WTC11 (cell line): Measurements from ENCODE around the gene MOSMO. TPM values are rescaled to one million over a fixed set of nuclear protein-coding genes. Genes with fewer than 3 reads are reported as not detected.
A peak's percentile ranks its signal among the peaks of the same experiment; 100 is the strongest.
"Not testable (repeated sequence)": the region's sequence is repeated elsewhere in the genome, so short reads cannot be mapped to it uniquely, and the experiment has no call there.

ENCODE experiments used
- ATAC-seq: fragments of 200-7000 bp; cut with Tn5 transposase; 2 replicates; pipeline ENCODE4 v1.10.0; 2021; ENCODE audit warnings: mild to moderate bottlenecking, moderate library complexity
- CTCF ChIA-PET: fragments of 300-600 bp; sonication (Branson Sonifier 250); formaldehyde crosslinking; loops from one replicate; lab custom pipeline; 2021; ENCODE audit warnings: antibody characterized with exemption; lab: Charles Lee
- POLR2A ChIA-PET: fragments of 350-600 bp; sonication (Branson Sonifier 250); formaldehyde crosslinking; loops from one replicate; lab custom pipeline; 2021; ENCODE audit warnings: antibody characterized with exemption; lab: Charles Lee
- DNase-seq: peaks from one replicate; pipeline ENCODE4 v3.0.0; 2021; ENCODE audit warnings: low spot score
- H3K27ac Mint-ChIP-seq: 2 replicates; pipeline ENCODE4 v1.8.0; 2021; ENCODE audit warnings: mixed read lengths
- H3K27me3 Mint-ChIP-seq: 2 replicates; pipeline ENCODE4 v1.8.0; 2021; ENCODE audit warnings: low read depth, mild to moderate bottlenecking, moderate library complexity, mixed read lengths
- H3K36me3 Mint-ChIP-seq: 2 replicates; pipeline ENCODE4 v1.8.0; 2021; ENCODE audit warnings: mixed read lengths
- H3K4me1 Mint-ChIP-seq: 2 replicates; pipeline ENCODE4 v1.8.0; 2022; ENCODE audit warnings: mixed read lengths
- H3K4me3 Mint-ChIP-seq: 2 replicates; pipeline ENCODE4 v1.8.0; 2021; ENCODE audit warnings: mild to moderate bottlenecking, moderate library complexity, mixed read lengths
- H3K9me3 Mint-ChIP-seq: 2 replicates; pipeline ENCODE4 v1.8.0; 2021; ENCODE audit warnings: mixed read lengths
- GTF2I ChIP-seq: fragments of 250-450 bp; sonication (Bioruptor Pico); conservative IDR thresholded peaks from 2 replicates; pipeline ENCODE4 v1.4.0; 2021; ENCODE audit warnings: mild to moderate bottlenecking
- HMGA2 ChIP-seq: fragments of 250-450 bp; sonication (Bioruptor Pico); IDR thresholded peaks from 2 replicates; pipeline ENCODE4 v1.4.0; 2021; ENCODE audit warnings: mild to moderate bottlenecking, moderate library complexity
- IRF2 ChIP-seq: sonication (generic); formaldehyde crosslinking; IDR thresholded peaks from 2 replicates; pipeline ENCODE4 v1.8.0; 2022; ENCODE audit warnings: low read depth, missing genetic modification reagents, borderline replicate concordance
- PRRX2 ChIP-seq: fragments of 250-450 bp; sonication (Bioruptor Pico); IDR thresholded peaks from 2 replicates; pipeline ENCODE4 v1.8.0; 2021; ENCODE audit warnings: mild to moderate bottlenecking
- RORB ChIP-seq: fragments of 250-450 bp; sonication (Bioruptor Pico); IDR thresholded peaks from 2 replicates; pipeline ENCODE4 v1.9.0; 2021; ENCODE audit warnings: mild to moderate bottlenecking
- SOX15 ChIP-seq: fragments of 250-450 bp; sonication (Bioruptor Pico); IDR thresholded peaks from 2 replicates; pipeline ENCODE4 v1.9.0; 2021; ENCODE audit warnings: mild to moderate bottlenecking
- SP1 ChIP-seq: sonication (generic); formaldehyde crosslinking; conservative IDR thresholded peaks from 2 replicates; pipeline ENCODE4 v1.8.1; 2022; ENCODE audit warnings: missing genetic modification reagents
- ZBTB21 ChIP-seq: sonication (generic); formaldehyde crosslinking; IDR thresholded peaks from 2 replicates; pipeline ENCODE4 v1.8.1; 2023; ENCODE audit warnings: mild to moderate bottlenecking, missing genetic modification reagents, borderline replicate concordance
- ZNF138 ChIP-seq: sonication (generic); formaldehyde crosslinking; conservative IDR thresholded peaks from 2 replicates; pipeline ENCODE4 v1.8.1; 2022; ENCODE audit warnings: mild to moderate bottlenecking, moderate library complexity, missing genetic modification reagents
- ZNF232 ChIP-seq: sonication (generic); formaldehyde crosslinking; IDR thresholded peaks from 2 replicates; pipeline ENCODE4 v1.8.0; 2022; ENCODE audit warnings: mild to moderate bottlenecking, missing genetic modification reagents
- ZNF396 ChIP-seq: fragments of 250-450 bp; sonication (Bioruptor Pico); IDR thresholded peaks from 2 replicates; pipeline ENCODE4 v1.8.0; 2021; ENCODE audit warnings: mild to moderate bottlenecking, moderate library complexity, borderline replicate concordance
- ZNF416 ChIP-seq: fragments of 250-450 bp; sonication (Bioruptor Pico); IDR thresholded peaks from 2 replicates; pipeline ENCODE4 v1.9.0; 2021; ENCODE audit warnings: mild to moderate bottlenecking, inconsistent platforms
- ZNF423 ChIP-seq: fragments of 250-450 bp; sonication (Bioruptor Pico); IDR thresholded peaks from 2 replicates; pipeline ENCODE4 v2.1.2; 2022; ENCODE audit warnings: mild to moderate bottlenecking, moderate library complexity
- ZNF671 ChIP-seq: fragments of 250-450 bp; sonication (Bioruptor Pico); IDR thresholded peaks from 2 replicates; pipeline ENCODE4 v1.8.0; 2021; ENCODE audit warnings: mild to moderate bottlenecking
- total RNA-seq: library from RNA; stranded (reverse); gene quantifications from 3 replicates; pipeline ENCODE4 v1.2.3, GENCODE V29; 2021
- TF ChIP-seq, protein P1 (sequence below): fragments of 200-600 bp; IDR thresholded peaks from 2 replicates; pipeline ENCODE4 v1.8.0; 2022; ENCODE audit warnings: antibody characterized with exemption
- TF ChIP-seq, protein P2 (sequence below): fragments of 250-450 bp; sonication (Bioruptor Pico); IDR thresholded peaks from 2 replicates; pipeline ENCODE4 v1.9.0; 2021; ENCODE audit warnings: mild to moderate bottlenecking
- TF ChIP-seq, protein P3 (sequence below): sonication (generic); formaldehyde crosslinking; IDR thresholded peaks from 2 replicates; pipeline ENCODE4 v1.8.1; 2023; ENCODE audit warnings: mild to moderate bottlenecking, missing genetic modification reagents, moderate library complexity
- TF ChIP-seq, protein P4 (sequence below): sonication (generic); formaldehyde crosslinking; conservative IDR thresholded peaks from 2 replicates; pipeline ENCODE4 v1.8.1; 2023; ENCODE audit warnings: mild to moderate bottlenecking, low read depth, missing genetic modification reagents, moderate library complexity
- TF ChIP-seq, protein P5 (sequence below): sonication (generic); formaldehyde crosslinking; IDR thresholded peaks from 2 replicates; pipeline ENCODE4 v1.8.1; 2022; ENCODE audit warnings: low read depth, missing genetic modification reagents, borderline replicate concordance
- TF ChIP-seq, protein P6 (sequence below): sonication (generic); formaldehyde crosslinking; IDR thresholded peaks from 2 replicates; pipeline ENCODE4 v1.8.0; 2023; ENCODE audit warnings: missing genetic modification reagents

Gene MOSMO
- total RNA-seq, 1 experiment from 2014 or later = 10.7 TPM

DNA sequence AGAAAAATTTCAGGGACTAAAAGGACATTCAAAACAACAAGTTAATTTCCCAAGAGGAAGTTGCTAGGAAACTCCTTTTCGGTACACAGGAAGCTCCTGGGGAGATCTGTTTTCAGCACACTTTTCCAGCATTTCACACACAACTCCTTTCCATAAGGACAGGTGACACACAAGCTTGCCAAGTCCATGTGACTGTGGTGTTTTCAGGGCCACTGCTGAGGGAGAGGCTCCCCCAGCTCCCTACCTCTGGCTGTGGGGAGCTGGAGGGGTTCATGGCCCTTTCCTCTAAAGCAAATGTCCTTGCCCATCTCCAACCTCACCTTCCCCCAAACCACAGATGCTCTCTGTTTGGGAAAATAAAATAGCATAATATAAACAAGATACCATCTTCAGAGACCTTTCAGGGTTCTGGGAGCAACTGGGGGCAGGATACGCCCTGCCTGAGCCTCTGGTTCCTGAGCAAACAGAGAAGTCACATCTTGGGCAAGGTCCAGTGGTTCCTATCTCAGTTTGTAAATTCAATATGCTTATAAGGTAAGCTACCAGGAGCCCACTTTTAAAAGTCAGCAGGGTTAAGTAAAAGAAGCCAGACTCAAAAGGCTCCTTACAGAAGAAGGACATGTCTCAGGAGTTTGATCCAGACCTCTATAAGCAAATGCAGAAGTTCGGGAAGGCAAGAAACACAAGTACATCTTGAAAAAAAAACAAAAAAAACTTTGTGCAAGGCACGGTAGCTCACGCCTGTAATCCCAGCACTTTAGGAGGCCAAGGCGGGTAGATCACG, 10.0 kb upstream of the MOSMO start:
- no peak for DNase-seq
- ChIA-PET CTCF (interaction anchor here (0.6 to 6.0 kb wide), 8 partner anchors 9 to 190 kb away, joined by 3 to 95 read pairs (median 4); no protein-coding TSS in a partner anchor), POLR2A (interaction anchor here (0.6 to 1.5 kb wide), 2 partner anchors 7 to 393 kb away, joined by 3 read pairs; no protein-coding TSS in a partner anchor)
- Mint-ChIP-seq H3K27ac (peak overlapping the region; percentile 39; the same call in 1 of the 2 replicates), H3K4me3 (no peak overlapping the region), H3K36me3 (no peaks in the 10 kb centered on the region), H3K9me3 (no peaks in the 10 kb centered on the region), H3K4me1 (peaks cover 12% of the 10 kb centered on the region)
- TF ChIP-seq SP1 (CRISPR knock-in tag) (no peak), ZNF138 (no peak), ZBTB21 (CRISPR knock-in tag) (no peak), HMGA2 (CRISPR knock-in tag) (no peak), IRF2 (CRISPR knock-in tag) (no peak), SOX15 (CRISPR knock-in tag) (no peak)
- TF ChIP-seq, protein P1, sequence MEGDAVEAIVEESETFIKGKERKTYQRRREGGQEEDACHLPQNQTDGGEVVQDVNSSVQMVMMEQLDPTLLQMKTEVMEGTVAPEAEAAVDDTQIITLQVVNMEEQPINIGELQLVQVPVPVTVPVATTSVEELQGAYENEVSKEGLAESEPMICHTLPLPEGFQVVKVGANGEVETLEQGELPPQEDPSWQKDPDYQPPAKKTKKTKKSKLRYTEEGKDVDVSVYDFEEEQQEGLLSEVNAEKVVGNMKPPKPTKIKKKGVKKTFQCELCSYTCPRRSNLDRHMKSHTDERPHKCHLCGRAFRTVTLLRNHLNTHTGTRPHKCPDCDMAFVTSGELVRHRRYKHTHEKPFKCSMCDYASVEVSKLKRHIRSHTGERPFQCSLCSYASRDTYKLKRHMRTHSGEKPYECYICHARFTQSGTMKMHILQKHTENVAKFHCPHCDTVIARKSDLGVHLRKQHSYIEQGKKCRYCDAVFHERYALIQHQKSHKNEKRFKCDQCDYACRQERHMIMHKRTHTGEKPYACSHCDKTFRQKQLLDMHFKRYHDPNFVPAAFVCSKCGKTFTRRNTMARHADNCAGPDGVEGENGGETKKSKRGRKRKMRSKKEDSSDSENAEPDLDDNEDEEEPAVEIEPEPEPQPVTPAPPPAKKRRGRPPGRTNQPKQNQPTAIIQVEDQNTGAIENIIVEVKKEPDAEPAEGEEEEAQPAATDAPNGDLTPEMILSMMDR = no peak
- TF ChIP-seq, all 79 proteins: peak for 0
- ATAC-seq = no peak
- H3K27me3 Mint-ChIP-seq = no peaks in the 10 kb centered on the region

DNA sequence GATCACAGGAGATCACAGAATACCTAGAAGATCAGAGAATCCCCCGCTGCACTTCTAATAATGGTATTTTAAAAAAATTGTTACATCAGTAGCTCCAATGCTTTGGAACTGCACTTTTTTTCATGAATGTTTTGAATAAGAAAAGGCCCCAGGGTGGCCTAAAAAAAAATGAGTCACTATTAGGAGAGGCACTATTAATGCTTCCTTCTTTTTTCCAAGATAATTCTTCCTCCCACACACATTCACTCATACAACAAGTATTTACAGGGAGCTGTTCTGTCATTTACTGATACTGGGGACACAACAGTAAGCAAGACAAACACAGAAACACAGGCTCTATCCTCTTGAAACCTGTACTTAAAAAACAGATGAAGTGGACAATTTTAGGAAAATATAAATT, 6.3 kb upstream of the MOSMO start:
- TF ChIP-seq ZNF232 (CRISPR knock-in tag) (no peak), ZNF423 (CRISPR knock-in tag) (no peak), RORB (no peak), HMGA2 (CRISPR knock-in tag) (no peak), ZNF396 (no peak), PRRX2 (CRISPR knock-in tag) (no peak), GTF2I (CRISPR knock-in tag) (no peak), ZNF671 (CRISPR knock-in tag) (no peak), ZNF416 (CRISPR knock-in tag) (no peak)
- TF ChIP-seq, protein P2, sequence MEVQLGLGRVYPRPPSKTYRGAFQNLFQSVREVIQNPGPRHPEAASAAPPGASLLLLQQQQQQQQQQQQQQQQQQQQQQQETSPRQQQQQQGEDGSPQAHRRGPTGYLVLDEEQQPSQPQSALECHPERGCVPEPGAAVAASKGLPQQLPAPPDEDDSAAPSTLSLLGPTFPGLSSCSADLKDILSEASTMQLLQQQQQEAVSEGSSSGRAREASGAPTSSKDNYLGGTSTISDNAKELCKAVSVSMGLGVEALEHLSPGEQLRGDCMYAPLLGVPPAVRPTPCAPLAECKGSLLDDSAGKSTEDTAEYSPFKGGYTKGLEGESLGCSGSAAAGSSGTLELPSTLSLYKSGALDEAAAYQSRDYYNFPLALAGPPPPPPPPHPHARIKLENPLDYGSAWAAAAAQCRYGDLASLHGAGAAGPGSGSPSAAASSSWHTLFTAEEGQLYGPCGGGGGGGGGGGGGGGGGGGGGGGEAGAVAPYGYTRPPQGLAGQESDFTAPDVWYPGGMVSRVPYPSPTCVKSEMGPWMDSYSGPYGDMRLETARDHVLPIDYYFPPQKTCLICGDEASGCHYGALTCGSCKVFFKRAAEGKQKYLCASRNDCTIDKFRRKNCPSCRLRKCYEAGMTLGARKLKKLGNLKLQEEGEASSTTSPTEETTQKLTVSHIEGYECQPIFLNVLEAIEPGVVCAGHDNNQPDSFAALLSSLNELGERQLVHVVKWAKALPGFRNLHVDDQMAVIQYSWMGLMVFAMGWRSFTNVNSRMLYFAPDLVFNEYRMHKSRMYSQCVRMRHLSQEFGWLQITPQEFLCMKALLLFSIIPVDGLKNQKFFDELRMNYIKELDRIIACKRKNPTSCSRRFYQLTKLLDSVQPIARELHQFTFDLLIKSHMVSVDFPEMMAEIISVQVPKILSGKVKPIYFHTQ = no peak
- TF ChIP-seq, protein P3, sequence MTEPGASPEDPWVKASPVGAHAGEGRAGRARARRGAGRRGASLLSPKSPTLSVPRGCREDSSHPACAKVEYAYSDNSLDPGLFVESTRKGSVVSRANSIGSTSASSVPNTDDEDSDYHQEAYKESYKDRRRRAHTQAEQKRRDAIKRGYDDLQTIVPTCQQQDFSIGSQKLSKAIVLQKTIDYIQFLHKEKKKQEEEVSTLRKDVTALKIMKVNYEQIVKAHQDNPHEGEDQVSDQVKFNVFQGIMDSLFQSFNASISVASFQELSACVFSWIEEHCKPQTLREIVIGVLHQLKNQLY (CRISPR knock-in tag) = no peak
- TF ChIP-seq, protein P4, sequence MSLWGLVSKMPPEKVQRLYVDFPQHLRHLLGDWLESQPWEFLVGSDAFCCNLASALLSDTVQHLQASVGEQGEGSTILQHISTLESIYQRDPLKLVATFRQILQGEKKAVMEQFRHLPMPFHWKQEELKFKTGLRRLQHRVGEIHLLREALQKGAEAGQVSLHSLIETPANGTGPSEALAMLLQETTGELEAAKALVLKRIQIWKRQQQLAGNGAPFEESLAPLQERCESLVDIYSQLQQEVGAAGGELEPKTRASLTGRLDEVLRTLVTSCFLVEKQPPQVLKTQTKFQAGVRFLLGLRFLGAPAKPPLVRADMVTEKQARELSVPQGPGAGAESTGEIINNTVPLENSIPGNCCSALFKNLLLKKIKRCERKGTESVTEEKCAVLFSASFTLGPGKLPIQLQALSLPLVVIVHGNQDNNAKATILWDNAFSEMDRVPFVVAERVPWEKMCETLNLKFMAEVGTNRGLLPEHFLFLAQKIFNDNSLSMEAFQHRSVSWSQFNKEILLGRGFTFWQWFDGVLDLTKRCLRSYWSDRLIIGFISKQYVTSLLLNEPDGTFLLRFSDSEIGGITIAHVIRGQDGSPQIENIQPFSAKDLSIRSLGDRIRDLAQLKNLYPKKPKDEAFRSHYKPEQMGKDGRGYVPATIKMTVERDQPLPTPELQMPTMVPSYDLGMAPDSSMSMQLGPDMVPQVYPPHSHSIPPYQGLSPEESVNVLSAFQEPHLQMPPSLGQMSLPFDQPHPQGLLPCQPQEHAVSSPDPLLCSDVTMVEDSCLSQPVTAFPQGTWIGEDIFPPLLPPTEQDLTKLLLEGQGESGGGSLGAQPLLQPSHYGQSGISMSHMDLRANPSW (CRISPR knock-in tag) = no peak
- TF ChIP-seq, protein P5, sequence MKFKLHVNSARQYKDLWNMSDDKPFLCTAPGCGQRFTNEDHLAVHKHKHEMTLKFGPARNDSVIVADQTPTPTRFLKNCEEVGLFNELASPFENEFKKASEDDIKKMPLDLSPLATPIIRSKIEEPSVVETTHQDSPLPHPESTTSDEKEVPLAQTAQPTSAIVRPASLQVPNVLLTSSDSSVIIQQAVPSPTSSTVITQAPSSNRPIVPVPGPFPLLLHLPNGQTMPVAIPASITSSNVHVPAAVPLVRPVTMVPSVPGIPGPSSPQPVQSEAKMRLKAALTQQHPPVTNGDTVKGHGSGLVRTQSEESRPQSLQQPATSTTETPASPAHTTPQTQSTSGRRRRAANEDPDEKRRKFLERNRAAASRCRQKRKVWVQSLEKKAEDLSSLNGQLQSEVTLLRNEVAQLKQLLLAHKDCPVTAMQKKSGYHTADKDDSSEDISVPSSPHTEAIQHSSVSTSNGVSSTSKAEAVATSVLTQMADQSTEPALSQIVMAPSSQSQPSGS = no peak
- TF ChIP-seq, protein P6, sequence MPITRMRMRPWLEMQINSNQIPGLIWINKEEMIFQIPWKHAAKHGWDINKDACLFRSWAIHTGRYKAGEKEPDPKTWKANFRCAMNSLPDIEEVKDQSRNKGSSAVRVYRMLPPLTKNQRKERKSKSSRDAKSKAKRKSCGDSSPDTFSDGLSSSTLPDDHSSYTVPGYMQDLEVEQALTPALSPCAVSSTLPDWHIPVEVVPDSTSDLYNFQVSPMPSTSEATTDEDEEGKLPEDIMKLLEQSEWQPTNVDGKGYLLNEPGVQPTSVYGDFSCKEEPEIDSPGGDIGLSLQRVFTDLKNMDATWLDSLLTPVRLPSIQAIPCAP (CRISPR knock-in tag) = no peak
- ChIA-PET POLR2A (no interaction called here), CTCF (interaction anchor here (0.8 to 6.0 kb wide), 10 partner anchors 54 to 187 kb away, joined by 3 to 95 read pairs (median 6); partner anchors contain the start of gene VWA3A)
- ATAC-seq = no peak
- peaks cover 6% of the 10 kb centered on the region for H3K27me3 Mint-ChIP-seq
- H3K4me1 Mint-ChIP-seq = peaks cover 8% of the 10 kb centered on the region
- no peak for DNase-seq
- H3K4me3 Mint-ChIP-seq = peak overlapping the region; percentile 41; the same call in 1 of the 2 replicates
- H3K27ac Mint-ChIP-seq = no peak overlapping the region
- H3K36me3 Mint-ChIP-seq = no peaks in the 10 kb centered on the region
- no peaks in the 10 kb centered on the region for H3K9me3 Mint-ChIP-seq

DNA sequence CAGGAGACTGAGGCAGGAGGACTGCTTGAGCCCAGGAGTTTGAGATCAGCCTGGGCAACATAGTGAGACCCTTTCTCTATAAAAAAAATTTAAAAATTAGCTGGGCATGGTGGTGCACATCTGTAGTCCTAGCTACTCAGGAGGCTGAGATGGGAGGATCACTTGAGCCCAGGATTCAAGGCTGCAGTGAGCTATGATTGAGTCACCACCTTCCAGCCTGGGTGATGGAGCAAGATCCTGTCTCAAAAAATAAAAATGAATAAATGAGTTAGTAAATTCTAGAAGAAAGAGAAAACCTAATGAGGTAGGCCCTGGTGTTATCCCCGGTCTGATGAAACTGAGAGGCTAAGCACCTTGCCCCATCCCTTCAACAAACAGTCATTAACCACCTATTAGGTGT, 5.9 kb upstream of the MOSMO start:
- CTCF ChIA-PET = interaction anchor here (0.8 to 6.0 kb wide), 13 partner anchors 9 to 189 kb away, joined by 3 to 95 read pairs (median 5); partner anchors contain the start of gene VWA3A
- H3K27ac Mint-ChIP-seq, DNase-seq, H3K4me3 Mint-ChIP-seq, ATAC-seq, H3K9me3 Mint-ChIP-seq, H3K36me3 Mint-ChIP-seq, H3K27me3 Mint-ChIP-seq: not testable (repeated sequence)
- peaks cover 12% of the 10 kb centered on the region for H3K4me1 Mint-ChIP-seq
- POLR2A ChIA-PET = interaction anchor here (0.9 kb wide), 1 partner anchor 60 kb away, joined by 3 read pairs; no protein-coding TSS in a partner anchor
